ENCODE measurements around the gene ZNF330. TPM values are rescaled to one million over a fixed set of nuclear protein-coding genes. Genes with fewer than 3 reads are reported as not detected.

Gene ZNF330
- total and polyA plus RNA-seq, 2 of the 4 experiments (the other 2 are of a cell fraction), result 27.2 to 34.1 TPM

DNA sequence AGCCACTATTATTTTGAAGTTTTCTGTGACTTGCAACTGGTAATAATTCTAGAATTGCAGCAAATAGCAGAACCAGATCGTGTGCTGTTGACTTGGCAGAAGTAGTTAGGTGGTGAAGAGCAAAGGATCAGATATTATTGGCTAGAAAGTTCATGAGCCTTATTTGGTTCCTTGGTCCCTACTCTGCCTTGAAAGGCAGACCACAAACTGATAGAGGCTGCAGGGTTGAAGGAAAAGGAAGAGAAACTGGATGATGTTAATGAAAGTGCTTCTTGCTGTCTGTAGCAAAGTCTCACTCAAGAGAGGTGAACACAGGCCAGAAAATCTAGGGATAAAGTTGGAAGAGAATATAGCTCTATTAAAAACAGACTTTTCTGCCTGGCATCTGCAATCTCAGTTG, 46.2 kb upstream of the ZNF330 start:
- Histone ChIP-seq H3K4ac (ENCODE audit: low read depth, low read length) (no peak overlapping the region), H3K9me1 (ENCODE audit: insufficient read depth, low read length) (no peaks in the 10 kb centered on the region), H3K79me1 (ENCODE audit: low read depth in 1 of 2, low read length in 2 of 2) (no peaks in the 10 kb centered on the region), H3K23ac (ENCODE audit: low read depth, low read length) (no peak overlapping the region), H2BK5ac (ENCODE audit: low read depth, low read length, poor library complexity, severe bottlenecking) (no peak overlapping the region), H3K4me2 (ENCODE audit: low read depth, low read length) (no peak overlapping the region), H2BK15ac (ENCODE audit: low read depth, low read length) (no peak overlapping the region), H4K5ac (ENCODE audit: low read depth, low read length) (no peak overlapping the region), H2AK9ac (replicated peaks; ENCODE audit: low read depth, low read length, poor library complexity) (no peak overlapping the region), H3K9me3 (ENCODE audit: control insufficient read depth, insufficient read depth, low read length) (no peaks in the 10 kb centered on the region), H2BK120ac (ENCODE audit: low read depth, low read length) (no peak overlapping the region), H2BK20ac (ENCODE audit: low read depth, low read length) (no peak overlapping the region), H4K91ac (ENCODE audit: insufficient read depth, low read depth, low read length) (no peak overlapping the region), H3K36me3 (ENCODE audit: control insufficient read depth, insufficient read depth, low read length) (no peaks in the 10 kb centered on the region), H4K8ac (ENCODE audit: low read depth in 2 of 2, low read length in 2 of 2) (no peak overlapping the region), H2AFZ (replicated peaks; ENCODE audit: low read length, poor library complexity) (no peak overlapping the region), H2AK5ac (ENCODE audit: low read depth, low read length) (no peak overlapping the region), H3K14ac (replicated peaks; ENCODE audit: low read depth, low read length) (no peak overlapping the region), H4K20me1 (ENCODE audit: insufficient read depth, low read length) (no peaks in the 10 kb centered on the region), H3K27ac (ENCODE audit: insufficient read depth, low read length) (no peak overlapping the region), H3K18ac (ENCODE audit: low read depth, low read length) (no peak overlapping the region), H3K9ac (ENCODE audit: low read depth, low read length) (no peak overlapping the region), H3K4me1 (ENCODE audit: control insufficient read depth, insufficient read depth, low read length) (no peaks in the 10 kb centered on the region), H3K4me3 (ENCODE audit: insufficient read depth, low read depth, low read length) (no peak overlapping the region), H3K27me3 (ENCODE audit: control insufficient read depth, insufficient read depth, low read length) (peaks cover 8% of the 10 kb centered on the region), H3K56ac (ENCODE audit: extremely low read depth, insufficient read depth, low read length) (no peak overlapping the region)
- intact Hi-C loops (cut with micrococcal nuclease) (no loop called here), in situ Hi-C loops (cut with MboI; ENCODE audit: low sequenced_read_pairs) (loop anchor here (25.0 kb wide), 3 partner anchors 1538 to 1913 kb away; partner anchors contain the start of gene INPP4B), dilution Hi-C loops (cut with HindIII; ENCODE audit: low sequenced_read_pairs, unreplicated experiment) (no loop called here)
- DNase-seq, result no peak
- no peak for TF ChIP-seq POLR2A (IDR thresholded peaks at IDR 0.05; ENCODE audit: low read depth, low read length)
- TF ChIP-seq BHLHE40 (IDR thresholded peaks at IDR 0.05; ENCODE audit: low read depth, low read length), result no peak
- no peak for TF ChIP-seq RAD21 (IDR thresholded peaks at IDR 0.05; ENCODE audit: low read length)
- no peak for TF ChIP-seq FOS (IDR thresholded peaks at IDR 0.05; ENCODE audit: low read depth, low read length)
- TF ChIP-seq MXI1 (IDR thresholded peaks at IDR 0.05; ENCODE audit: borderline replicate concordance, low read depth, low read length), result no peak
- TF ChIP-seq, protein P1, sequence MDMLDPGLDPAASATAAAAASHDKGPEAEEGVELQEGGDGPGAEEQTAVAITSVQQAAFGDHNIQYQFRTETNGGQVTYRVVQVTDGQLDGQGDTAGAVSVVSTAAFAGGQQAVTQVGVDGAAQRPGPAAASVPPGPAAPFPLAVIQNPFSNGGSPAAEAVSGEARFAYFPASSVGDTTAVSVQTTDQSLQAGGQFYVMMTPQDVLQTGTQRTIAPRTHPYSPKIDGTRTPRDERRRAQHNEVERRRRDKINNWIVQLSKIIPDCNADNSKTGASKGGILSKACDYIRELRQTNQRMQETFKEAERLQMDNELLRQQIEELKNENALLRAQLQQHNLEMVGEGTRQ (IDR thresholded peaks at IDR 0.05; ENCODE audit: low read depth, low read length), result no peak
- TF ChIP-seq MAFK (IDR thresholded peaks at IDR 0.05; ENCODE audit: low read depth, low read length), result no peak
- TF ChIP-seq CHD1 (IDR thresholded peaks at IDR 0.05; ENCODE audit: low read depth, low read length), result no peak
- no peak for TF ChIP-seq NFE2L2 (IDR thresholded peaks at IDR 0.05; ENCODE audit: low read depth, low read length)
- TF ChIP-seq CEBPB (IDR thresholded peaks at IDR 0.05; ENCODE audit: low read depth, low read length), result no peak
- no peak for TF ChIP-seq RFX5 (IDR thresholded peaks at IDR 0.05; ENCODE audit: low read depth, low read length)
- TF ChIP-seq, protein P2, sequence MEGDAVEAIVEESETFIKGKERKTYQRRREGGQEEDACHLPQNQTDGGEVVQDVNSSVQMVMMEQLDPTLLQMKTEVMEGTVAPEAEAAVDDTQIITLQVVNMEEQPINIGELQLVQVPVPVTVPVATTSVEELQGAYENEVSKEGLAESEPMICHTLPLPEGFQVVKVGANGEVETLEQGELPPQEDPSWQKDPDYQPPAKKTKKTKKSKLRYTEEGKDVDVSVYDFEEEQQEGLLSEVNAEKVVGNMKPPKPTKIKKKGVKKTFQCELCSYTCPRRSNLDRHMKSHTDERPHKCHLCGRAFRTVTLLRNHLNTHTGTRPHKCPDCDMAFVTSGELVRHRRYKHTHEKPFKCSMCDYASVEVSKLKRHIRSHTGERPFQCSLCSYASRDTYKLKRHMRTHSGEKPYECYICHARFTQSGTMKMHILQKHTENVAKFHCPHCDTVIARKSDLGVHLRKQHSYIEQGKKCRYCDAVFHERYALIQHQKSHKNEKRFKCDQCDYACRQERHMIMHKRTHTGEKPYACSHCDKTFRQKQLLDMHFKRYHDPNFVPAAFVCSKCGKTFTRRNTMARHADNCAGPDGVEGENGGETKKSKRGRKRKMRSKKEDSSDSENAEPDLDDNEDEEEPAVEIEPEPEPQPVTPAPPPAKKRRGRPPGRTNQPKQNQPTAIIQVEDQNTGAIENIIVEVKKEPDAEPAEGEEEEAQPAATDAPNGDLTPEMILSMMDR (conservative IDR thresholded peaks at IDR 0.05; ENCODE audit: low read depth, low read length), result no peak
- TF ChIP-seq, protein P3, sequence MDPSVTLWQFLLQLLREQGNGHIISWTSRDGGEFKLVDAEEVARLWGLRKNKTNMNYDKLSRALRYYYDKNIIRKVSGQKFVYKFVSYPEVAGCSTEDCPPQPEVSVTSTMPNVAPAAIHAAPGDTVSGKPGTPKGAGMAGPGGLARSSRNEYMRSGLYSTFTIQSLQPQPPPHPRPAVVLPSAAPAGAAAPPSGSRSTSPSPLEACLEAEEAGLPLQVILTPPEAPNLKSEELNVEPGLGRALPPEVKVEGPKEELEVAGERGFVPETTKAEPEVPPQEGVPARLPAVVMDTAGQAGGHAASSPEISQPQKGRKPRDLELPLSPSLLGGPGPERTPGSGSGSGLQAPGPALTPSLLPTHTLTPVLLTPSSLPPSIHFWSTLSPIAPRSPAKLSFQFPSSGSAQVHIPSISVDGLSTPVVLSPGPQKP (IDR thresholded peaks at IDR 0.05; ENCODE audit: borderline replicate concordance, low read depth, low read length), result no peak
- no peak for TF ChIP-seq MAZ (IDR thresholded peaks at IDR 0.05; ENCODE audit: borderline replicate concordance, low read depth, low read length)
- BruUV-seq (replicated peaks), result no TSS peak
- 33% methylated on average over 1 of the region's 1 CpG; no CpG with 5 or more reads in 1 of the 2 experiments for WGBS, 2 experiments (ENCODE audit: extremely low coverage in 2 of 2, insufficient read length in 1 of 2)
- ATAC-seq (ENCODE audit: low read depth), result no peak
- ChIA-PET CTCF (no interaction called here), POLR2A (ENCODE audit: unreplicated experiment) (no interaction called here)

All from IMR-90 (cell line).